Activated CD4-positive, CD25-positive, alpha-beta regulatory T cell (primary cell): ENCODE results near the gene CLDN15.
"Not testable (repeated sequence)": the region's sequence is repeated elsewhere in the genome, so short reads cannot be mapped to it uniquely, and the experiment has no call there.

Experiments
- DNase-seq, 4 experiments: peaks; one replicate each; lab custom pipeline; 2025; lab: John Stamatoyannopoulos, UW

CLDN15 gene

DNA sequence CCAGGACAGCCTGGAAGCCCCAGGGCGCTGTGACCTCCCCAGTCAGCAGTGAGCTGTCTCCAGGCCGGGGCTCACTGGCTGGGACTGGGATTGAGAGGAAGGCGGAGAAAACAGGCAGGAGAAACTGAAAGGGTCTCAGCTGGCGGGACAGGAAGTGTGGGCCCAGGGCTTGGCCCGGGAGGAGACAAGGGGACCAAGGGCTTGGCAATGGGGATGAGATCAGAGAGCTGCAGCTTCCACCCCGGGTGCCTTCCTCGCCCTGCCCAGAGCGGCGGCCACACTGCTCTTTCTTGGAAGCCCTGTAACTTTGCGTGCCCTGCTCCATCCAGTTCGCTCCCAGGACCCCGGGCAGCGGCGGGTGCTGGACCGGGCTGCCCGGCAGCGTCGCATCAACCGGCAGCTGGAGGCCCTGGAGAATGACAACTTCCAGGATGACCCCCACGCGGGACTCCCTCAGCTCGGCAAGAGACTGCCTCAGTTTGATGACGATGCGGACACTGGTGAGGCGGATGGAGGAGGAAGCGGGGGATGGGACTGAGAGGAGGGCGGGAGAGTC, 15.2 kb downstream of the CLDN15 start:
- no peak for DNase-seq

DNA sequence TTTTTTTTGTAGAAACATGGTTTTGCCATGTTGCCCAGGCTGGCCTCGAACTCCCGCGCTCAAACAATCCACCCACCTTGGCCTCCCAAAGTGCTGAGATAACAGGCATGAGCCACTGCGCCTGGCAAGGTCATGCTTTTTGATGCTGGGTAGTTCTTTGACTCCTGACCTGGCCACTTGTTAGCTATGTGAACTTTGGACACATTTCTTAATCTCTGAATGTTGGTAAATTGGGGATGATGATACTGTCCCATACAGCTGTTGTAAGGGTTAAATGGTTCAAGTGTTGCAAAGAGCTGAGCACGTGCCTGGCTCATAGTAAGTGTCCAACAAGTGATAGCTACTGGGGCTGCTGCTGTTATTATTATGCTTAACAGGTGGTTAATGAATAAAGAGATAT, 17.3 kb downstream of the CLDN15 start:
- DNase-seq = no peak

DNA sequence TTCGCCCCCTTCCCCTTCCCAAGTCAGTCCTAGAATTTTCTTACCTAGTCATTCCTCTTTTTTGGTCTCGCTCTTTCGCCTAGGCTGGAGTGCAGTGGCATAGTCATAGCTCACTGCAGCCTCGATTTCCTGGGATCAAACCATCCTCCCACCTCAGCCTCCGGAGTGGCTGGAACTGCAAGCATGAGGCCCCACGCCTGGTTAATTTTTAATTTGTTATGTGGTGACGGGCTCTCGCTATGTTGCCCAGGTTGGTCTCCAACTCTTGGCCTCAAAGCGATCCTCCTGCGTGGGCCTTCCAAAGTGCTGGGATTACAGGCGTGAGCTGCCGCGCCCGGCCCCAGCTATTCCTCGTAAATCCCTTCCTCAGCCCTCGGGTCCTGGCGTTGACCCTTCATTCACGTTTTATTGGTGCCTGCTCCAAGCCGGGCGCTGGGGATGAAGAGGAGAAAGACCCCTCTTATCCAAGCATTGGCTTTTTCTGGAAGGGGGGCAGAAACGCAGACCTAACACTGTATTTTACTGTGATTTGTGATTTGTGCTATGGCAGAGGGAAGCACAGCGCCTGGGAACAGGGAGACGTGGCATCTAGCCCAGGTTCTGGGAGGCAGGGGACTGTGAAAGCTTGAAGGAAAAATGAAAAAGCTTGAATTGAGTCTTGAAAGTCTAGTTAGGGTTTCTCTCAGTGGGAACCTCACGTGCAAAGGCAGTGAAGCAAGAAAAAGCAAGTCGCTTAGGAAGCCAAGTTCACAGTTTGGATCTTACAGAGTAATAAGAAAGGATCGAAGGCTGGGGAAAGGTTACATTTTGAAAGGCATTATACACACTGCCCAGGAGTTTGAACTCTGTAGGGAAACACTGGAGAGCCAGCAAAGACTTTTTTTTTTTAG, 19.1 kb downstream of the CLDN15 start:
- DNase-seq = no peak

DNA sequence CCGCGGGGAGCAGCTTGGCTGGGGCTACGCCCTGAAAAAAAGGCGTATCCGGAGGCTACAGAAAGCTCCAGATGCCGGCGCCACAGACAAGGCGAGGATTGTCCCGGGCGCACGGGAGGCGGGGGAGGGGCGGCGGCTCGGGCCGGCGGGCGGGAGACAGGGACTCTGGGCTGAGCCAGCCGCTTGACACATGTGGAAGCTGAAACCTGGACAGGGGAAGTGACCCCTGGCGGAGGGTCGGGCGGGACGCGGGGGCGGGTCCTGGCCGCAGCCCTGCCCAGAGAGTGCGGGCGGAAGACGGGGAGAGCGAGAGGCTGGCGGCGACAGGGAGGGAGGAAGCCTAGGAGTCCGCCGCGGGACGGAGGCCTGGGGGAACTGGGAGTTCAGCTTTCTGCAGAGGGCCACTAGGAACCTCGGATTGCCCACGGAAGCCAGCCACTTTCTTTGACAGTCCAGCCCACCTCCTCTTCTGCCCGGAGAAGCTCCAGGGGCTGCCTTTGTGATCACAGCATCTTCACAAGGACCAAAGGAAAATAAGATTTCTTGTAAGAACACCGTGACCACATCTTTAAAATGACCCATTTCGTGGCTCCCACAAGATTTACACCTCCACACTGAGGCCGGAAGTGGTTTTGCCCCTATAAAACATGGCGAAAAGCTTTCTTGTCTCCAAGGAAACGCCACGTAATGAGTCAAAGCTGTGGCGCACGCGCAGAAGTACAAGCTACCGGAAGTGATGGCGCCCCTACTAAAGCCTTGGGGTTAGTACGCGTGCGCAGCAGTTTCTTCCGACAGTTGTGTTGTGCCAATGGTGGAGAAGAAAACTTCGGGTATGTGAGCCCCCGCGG, 20.0 kb downstream of the CLDN15 start, which contains the start of the genes PLOD3 and ZNHIT1:
Gene PLOD3 (minus strand): TSS at position 194 of the 848 bp plus-strand sequence. CDS start 307 bp downstream, outside the sequence.
Gene ZNHIT1 (plus strand): TSS at position 778 of the 848 bp plus-strand sequence. CDS start 31 bp downstream, at position 809.
- DNase-seq = peak; percentile 86 to 92 (median 88)

DNA sequence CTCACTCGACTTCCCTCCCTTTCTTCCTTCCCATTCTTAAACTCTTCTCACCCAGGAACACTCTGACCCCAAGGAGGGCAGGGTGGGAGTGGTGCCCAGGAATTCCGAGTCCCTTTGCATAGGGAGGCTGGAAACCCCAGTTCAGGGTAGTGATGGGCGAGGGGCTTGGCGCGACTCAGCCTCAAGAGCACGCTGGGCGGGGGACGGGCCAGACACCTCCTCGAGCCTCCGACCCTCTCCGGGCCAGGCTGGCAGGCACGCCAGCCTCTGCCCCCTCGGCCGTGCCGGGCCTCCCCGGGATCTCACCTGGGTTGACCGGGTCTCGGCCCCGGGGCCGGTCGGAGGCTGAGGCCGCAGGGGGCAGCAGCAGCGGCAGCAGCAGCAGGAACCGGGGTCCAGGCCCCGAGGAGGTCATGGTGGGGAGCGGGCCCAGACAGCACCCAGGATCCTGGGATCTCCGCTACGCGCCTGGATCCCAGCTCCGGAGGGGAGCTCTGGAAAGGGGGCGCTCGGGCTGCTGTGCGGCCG, 20.7 kb downstream of the CLDN15 start:
- no peak for DNase-seq

DNA sequence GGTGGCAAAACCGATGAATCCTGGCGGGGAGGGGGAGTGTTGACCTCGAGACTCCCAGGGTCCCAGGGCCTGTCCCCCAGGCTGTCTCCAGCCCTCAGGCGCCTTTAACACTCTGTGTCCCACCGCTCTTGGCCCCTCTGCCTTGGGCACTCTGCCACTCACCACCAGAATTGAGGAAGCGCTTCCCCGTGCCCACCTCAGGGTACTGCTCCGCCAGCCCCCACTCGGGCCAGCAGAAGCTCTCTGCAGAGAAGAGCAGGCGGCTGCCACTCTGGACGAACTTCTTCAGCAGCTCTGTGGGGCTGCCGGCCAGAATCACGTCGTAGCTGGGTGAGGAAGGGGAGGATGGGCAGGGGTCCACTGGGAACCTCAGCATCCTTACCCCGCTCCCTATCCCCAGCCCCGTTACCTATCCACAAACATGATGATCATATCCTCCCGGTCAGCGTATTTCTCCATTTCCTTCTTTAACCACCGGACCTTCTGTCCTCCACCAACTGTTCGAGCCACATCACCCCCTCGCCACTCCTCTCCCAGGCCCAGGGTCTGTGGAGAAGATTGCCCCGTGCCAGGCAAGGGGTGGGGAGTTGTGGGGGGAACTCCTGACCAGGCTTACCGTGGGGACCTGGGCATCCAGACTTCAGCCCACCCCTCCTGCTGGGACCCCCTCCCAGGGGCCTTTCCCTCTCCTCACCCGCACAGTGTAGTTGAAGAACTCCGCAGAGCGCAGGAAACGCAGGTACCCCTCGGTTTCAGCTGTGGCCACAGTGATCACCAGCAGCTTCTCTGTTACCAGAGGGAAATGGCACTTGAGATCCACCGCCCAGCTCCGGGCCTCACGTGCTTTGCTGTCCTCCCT, 21.4 kb downstream of the CLDN15 start:
- DNase-seq = no peak

DNA sequence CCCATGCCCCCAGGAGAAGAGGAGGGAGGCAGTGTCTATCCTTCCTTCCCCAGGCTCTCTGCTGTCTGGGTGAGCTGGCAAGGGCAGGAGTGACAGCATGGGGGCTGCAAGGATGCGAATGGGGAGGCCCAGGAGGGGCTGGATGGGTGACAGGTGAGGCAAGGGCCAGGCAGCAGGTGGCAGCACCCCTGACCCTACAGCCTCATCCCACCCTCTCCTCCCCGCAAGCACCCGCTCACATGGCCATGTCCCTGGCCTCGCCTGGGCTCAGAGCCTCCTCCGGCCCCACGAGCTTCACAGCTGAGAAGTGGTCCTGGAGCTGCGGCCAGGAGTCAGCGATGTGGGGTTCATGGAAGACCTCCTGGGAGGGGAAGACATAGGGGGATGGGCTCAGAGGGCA, 25.6 kb downstream of the CLDN15 start:
- no peak for DNase-seq

DNA sequence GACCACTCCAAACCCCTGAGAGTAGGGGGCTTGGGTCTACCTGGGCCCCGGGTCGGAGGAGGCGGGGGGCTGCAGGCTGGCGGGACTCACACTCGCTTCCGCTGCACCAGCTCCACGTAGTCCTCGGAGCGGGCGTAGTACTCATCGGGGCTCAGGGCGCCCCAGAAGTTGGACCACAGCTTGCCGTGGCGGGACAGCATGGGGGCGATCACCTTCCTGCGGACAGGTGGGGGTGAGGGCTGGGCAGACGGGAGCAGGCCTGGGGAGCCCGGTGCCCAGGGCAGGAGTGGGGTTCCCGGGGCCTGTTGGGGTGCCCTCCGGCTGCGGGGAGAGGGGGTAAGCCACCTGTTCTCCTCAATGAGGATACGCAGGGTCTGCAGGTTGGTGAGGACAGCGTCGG, 26.1 kb downstream of the CLDN15 start:
- no peak for DNase-seq

DNA sequence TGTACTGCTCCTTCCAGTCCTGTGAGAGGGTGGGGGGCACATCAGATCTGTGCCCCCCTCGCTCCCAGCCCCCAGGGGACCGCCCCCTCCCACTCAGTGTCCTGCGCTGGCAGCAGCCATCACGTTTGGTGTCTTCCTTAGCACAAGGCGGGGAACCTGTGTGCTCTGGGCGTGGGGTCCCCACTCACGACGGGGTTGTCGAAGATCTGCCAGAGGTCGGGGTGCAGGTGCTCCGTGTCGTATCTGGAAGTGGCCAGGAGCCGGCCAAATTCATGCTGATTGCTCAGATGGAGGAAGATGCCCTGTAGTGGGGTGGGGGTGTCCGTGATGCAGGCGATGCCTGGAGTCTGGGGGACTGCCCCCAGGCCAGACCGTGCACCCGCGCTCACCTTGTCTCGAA, 27.5 kb downstream of the CLDN15 start:
- DNase-seq = no peak

DNA sequence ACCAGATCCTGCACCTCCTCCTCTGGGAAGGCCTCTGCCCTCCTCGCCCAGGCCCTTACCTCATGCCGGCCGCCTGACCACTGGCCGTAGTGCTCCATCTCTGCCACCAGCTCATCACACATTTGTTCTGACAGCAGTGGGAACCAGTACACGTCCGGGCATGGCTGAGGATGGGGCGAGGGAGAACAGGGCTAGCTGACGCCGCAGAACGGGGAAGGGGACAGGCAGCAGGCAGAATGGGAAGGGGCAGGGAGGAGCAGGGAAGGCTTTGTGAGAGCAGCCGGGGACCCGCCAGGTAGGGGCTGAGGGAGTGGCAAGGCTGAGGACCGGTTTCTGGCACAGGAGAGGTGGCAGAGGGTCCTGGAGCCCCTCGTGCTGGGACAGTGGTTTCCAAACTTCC, 28.8 kb downstream of the CLDN15 start:
- no peak for DNase-seq

DNA sequence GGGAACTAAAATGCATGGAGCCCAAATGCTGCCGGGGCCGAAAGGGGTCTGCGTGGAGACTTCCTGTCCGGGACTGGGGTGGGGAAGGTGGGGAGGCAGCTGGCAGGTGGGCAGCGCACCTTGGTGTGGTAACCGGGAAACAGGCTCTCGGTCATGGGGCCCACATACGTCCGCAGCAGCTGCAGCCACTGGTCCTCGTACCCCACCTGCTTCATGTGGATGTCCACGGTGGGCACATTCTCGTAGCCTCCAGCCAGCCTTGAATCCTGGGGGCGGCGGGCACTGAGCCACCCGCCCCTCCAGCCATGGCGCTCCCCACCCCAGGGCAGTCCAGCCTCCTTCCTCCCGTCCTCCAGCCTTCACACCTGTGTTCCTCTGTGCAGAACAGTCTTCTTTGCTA, 30.1 kb downstream of the CLDN15 start:
- DNase-seq = no peak

DNA sequence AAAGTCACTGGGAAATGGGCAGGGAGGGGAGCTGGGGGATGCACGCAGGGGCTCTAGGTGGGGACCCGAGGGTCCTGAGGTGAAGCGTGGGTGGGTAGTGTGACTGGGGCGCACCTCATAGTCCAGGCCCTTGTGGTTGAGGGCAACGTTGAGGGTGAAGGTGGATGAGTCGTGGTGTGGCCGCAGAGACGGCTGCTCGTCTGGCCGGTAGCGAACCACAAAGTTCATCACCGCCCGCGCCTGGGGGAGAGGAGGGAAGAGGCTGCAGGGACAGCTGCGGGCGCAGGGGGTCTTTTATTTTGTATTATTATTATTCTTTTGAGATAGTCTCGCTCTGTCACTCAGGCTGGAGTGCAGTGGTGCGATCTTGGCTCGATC, 30.9 kb downstream of the CLDN15 start:
- no peak for DNase-seq

DNA sequence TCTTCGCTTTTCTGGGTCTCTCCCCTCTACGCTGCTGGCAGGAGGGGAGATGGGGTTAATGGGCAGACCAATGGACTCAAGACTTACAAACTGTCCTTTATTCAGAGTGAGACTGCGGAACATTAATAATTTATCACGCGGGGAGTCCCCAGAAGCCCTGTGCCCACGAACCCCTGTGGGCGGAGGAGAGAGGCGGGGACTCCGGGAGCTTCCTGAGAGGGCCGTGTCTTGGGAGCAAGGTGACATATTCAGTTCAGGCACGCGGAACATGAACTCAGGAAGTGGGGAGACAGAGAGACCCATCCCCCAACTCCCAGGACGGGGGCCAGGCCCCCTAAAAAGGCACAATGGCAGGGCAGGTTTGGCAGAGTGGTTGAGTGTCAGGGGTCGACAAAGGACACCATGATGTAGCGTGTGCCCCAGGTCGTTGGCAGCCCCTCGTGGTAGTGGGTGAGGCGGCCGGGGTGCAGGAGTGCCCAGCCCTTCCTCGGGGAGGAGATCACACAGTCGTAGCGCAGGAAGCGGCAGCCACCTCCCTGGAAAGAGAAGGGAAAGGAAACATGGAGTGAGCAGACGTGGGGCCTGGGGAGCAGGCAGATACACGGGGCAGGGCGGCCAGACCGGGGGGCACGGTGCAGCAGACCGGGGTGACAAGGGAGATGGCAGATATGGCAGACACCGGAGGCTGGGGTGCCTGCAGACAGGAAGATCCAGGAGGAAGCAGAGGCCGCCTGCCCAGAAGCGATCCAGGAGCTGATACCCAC, 31.5 kb downstream of the CLDN15 start:
- DNase-seq = no peak

DNA sequence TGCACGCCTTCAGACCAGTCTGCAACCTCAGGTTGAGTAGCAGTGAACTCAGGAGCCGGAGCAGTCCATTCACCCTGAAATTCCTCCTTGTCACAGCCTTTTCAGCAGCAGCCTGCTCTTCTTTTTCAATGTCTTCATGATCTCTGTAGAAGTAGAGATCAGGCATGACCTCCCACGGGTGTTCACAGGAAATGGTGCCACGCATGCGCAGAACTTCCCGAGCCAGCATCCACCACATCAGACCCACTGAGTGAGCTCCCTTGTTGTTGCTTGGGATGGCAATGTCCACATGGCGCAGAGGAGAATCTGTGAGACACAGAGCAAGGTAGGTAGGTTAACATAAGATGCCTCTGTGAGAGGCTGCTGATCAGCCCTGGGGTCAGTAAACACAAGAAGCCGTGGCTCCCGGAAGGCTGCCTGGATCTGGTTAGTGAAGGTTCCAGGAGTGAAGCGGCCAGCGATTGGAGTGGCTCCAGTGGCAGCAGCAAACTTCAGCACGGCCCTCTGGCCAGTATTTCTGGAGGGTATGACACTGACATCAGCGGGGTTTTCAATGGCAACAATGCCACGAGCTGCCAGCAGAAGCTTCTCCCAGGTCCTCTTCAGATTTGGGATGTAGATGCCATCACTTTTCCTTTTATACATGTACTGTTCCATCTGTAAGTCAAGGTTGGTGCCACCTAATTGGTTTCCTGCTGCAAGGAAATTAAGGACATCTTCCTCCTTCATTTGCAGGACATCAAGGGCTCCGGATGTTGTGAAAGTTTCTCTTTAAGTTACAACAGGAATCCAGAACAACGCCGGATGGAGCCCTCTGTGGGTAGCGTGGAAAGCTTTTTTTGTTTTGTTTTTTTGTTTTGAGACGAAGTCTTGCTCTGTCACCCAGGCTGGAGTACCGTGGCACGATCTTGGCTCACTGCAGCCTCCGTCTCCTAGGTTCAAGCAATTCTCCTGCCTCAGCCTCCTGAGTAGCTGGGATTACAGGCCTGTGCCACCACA, 33.6 kb downstream of the CLDN15 start:
- not testable (repeated sequence) for DNase-seq

DNA sequence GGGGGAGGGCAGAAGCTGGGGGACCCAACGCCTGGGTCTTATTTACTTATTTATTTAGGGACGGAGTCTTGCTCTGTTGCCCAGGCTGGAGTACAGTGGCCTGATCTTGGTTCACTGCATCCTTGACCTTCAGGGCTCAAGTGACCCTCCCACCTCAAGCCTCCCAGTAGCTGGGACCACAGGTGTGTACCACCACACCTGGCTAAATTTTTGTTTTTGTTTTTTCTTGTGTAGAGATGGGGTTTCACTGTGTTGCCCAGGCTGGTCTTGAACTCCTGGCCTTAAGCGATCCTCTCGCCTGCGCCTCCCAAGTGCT, 35.0 kb downstream of the CLDN15 start:
- DNase-seq = no peak

DNA sequence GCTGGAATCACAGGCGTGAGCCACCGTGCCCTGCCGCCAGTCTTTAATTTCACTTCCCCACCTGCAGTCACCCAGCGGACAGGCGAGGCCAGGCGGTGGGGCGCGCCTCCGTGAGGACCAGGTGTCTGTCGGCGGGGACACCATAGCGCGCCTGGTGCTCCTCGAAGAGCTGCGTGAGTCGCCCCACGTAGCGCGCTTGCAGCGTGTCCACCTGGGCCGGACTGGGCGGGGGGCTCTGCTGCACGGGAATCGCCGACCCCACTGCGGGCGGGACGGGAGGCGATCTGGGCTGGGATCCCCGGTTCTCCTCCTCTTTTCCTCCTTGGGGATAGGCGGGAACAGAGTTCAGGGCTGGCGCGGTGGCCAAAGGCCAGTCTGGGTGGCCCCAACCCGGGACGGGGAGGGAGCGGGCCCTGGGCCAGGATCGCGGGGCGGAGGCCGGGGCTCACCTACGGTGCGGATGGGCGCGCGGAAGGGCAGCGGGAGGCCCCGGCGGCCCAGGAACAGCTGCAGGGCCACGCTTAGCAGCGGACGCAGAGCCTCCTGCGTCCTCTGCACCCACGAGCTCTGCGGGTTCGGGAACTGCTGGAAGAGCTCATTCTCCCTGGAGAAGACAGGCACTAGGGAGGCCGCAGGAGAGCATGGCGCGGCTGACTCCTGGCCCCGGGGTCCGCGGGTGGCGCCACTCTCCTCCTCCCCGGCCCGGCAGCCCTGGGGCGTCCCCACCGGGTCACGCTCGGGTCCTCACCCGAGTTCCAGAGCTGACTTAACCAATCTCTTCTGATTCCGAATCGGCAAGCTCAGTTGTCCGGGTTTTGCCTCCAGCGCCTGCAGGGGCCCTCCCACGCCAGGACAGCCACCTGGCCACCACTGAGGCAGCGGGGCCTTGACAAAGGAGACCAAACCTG, 35.7 kb downstream of the CLDN15 start:
- DNase-seq = no peak

DNA sequence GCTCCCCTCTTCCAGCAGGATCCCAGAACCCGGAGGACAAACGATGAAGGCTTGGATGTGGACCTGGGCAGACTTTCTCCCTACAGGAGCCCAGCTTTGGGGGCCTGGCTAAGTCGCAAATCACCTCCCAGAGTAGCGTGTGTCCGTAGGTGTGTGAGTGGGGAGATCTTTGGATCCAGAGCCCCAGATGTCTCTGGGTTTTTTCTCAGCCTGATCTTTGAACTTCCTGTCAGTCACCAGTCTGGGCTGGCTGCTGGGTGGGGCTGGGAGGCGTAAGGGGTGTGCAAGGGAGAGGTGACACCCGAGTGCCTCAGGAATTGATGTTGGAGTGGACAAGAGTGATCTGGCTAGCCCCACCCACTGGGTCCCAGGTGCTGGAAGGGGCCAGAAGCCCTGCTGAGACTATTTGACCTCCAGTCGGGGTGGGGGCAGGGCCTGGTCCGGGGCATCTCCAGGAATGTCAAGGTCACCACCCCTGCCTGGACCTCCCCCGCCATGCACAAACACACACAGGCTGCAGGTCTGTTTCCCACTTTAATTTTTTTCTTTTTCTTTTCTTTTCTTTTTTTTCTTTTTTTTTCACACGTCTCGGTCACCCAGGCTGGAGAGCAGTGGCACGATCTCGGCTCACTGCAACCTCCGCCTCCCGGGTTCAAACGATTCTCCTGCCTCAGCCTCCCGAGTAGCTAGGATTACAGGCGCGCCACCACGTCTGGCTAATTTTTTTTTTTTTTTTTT, 36.6 kb downstream of the CLDN15 start, which contains the start of gene MOGAT3:
Gene MOGAT3 (minus strand): TSS at position 175 of the 738 bp plus-strand sequence. CDS start 182 bp downstream, outside the sequence.
- no peak for DNase-seq

DNA sequence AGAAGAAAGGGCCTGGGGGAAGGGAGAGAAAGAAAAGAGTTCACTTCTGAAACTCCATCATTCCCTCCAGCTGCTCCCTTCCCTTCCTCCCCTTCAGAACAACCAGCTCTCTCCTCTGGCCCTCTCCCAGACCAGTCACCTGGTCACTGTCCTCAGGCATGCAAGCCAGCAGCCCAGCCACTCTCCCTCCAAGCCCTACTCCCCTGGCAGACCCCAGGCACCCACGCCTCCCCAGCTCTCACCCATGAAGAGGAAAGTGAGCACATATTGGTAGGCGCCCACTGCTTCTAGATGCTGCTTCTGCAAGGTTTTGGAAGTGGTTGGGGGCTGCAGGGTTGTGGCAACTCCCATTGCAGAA, 37.1 kb downstream of the CLDN15 start:
- DNase-seq = no peak
